Stimulated activated CD8-positive, alpha-beta memory T cell treated with anti-CD3 and anti-CD28 coated beads, Interleukin-4, amount 100 ng/mL, for 24 hours (primary cell): ENCODE results near the gene C11orf54.

Experiments
- DNase-seq: peaks from one replicate; pipeline ENCODE4 v3.0.0-alpha.2; 2020; ENCODE audit warnings: low read depth

The C11orf54 gene

DNA sequence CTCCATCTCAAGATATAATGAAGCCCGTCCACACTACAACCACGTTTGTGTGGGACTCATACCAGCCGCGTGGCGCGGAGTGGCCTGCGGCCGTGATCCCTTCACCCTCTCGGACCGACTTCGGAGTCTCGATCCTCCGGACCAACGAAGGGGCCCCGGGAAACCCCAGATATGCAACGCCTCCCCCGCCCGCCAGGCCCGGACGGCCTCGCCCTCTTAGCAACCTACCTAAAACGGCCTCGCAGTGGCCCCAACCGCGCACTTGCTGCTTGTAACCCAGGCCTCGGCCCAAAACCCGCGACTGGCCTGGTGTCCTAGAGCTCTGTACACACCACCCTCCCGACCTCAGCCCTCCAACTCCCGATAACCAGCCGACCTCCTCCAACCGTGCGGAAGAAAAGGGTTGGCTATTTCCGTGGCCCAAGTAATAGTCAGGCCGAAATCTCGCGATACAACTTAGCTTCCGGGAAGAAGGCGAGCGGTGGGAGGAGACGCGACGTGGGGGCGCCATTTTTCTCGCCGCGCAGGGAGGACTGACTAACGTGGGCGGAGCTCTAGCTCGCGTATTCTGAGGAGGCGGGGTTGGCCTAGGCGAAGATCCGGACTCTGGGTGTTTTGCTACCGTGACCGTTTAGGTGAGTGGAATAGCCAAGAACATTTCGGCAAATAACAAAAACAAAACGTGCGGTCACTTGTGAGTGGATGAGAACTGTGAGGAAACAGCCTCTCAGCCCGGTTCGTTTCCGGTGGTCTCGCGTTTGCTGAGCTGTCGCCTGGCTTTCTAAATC, at the start of gene C11orf54, which contains the start of gene TAF1D:
TSS of gene C11orf54 (plus strand) at position 579 of the 788 bp plus-strand sequence. CDS start 5,722 bp downstream, outside the sequence.
TSS of gene TAF1D (minus strand) at position 402 of the 788 bp plus-strand sequence. CDS start 2,191 bp downstream, outside the sequence.
- peak; percentile 88 for DNase-seq

DNA sequence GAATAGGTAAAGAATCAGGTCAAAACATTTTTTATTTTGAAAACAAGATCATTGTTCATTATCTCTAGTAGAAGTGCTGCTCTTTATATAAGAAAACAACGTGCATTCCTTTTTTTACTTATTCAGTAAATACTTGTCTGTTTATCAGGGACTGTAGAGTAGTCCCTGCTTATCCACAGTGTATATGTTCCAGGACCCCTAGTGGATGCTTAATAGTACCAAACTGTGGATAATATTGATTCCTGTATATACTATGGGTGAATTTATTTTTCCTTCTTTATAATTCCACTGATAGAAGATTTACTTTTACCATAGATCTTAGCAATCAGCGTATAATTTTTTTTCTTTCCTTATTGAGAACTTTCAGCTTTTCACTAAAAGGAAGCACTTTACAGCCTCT, 47.4 kb upstream of the C11orf54 start:
- no peak for DNase-seq

DNA sequence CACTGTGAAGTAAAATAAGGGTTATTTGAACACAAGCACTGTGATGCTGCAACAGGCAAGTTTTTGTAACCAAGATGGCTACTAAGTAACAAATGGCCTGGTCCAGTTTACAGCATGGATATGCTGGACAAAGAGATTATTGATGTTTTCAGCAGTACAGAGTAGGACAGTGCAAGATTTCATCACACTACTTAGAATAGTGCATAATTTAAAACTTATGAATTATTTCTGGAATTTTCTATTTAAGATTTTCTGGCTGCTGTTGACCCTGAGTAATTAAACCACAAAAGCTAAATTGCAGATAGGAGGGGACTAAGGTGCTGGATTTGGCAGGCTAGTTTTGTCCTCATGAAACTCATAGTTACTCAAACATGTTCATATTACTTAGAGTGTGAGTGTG, 46.9 kb upstream of the C11orf54 start:
- DNase-seq, result no peak

DNA sequence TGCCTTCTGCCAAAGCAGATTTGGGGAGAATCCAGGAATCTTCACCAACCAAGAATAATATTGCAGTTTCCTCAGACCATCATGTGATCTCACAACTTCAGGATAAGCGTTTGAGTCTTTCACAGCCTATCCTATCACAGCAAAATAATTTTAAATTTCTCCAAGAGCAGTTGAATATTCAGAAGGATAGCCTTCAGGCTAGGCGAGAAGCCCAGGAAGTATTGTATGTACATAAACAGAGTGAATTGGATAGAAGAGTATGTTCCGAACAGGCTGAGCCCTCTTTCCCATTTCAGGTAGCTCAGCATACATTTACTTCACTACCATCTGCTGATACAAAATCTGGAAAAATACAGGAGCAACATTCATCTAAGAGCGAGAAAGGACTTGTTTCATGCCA, 43.9 kb upstream of the C11orf54 start:
- no peak for DNase-seq

DNA sequence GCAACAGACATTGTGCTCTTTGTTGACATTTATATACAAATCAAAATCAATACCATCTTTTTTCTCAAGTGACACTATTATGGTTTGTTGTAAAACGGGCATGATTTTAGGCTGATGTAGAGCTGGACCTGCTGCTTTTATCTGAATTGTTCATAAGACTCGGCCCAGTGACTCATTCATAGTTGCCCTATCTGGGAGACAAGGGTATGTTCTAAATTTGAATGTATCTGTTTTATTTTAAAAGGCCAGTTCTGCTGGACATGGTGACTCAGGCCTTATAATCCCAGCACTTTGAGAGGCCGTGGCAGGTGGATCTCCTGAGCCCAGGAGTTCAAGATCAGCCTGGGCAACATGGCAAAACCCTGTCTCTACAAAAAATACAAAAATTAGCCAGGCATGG, 40.6 kb upstream of the C11orf54 start:
- DNase-seq, result no peak

DNA sequence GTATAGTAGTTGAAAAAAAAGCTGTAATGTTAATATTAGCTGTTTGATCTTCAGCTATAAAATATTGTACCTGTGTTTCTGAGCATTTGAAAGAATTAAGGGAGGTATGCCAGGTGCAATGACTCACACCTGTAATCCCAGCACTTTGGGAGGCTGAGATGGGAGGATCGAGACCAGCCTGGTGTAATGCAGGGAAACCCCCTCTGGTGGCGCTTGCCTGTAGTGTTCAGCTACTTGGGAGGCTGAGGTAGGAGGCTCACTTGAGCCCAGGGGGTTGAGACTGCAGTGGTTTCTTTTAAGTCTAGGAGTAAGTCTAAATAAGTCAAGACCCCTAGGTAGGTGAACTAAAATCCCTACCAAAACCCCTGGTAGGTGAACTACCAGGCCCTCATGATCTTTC, 37.2 kb upstream of the C11orf54 start:
- no peak for DNase-seq

DNA sequence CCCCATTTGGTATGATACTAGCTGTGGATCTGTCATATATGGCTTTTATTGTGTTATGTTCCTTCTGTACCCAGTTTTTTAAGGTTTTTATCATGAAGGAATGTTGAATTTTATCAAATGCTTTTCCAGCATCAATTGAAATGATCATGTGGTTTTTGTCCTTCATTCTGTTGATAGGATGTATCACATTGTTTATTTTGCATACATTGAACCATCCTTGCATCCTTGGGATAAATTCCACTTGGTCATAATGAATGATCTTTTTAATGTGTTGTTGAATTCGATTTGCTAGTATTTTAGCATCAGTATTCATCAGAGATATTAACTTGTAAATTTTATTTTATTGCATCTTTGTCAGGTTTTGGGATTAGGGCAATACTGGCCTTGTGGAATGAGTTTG, 31.2 kb upstream of the C11orf54 start:
- no peak for DNase-seq

DNA sequence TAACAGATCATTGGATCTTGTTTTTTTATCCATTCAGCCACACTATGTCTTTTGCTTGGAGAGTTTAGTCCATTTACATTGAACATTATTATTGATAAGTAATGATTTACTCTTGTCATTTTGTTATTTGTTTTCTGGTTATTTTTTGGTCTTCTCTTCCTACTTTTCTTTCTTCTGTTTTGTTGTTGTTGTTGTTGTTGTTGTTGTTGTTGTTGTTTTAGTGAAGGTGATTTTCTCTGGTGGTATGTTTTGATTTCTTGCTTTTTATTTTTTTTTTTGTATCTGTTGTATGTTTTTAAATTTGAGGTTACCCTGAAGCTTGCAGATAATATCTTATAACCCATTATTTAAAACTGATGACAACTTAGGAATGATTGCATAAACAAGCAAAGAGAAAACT, 28.8 kb upstream of the C11orf54 start:
- DNase-seq, result no peak

DNA sequence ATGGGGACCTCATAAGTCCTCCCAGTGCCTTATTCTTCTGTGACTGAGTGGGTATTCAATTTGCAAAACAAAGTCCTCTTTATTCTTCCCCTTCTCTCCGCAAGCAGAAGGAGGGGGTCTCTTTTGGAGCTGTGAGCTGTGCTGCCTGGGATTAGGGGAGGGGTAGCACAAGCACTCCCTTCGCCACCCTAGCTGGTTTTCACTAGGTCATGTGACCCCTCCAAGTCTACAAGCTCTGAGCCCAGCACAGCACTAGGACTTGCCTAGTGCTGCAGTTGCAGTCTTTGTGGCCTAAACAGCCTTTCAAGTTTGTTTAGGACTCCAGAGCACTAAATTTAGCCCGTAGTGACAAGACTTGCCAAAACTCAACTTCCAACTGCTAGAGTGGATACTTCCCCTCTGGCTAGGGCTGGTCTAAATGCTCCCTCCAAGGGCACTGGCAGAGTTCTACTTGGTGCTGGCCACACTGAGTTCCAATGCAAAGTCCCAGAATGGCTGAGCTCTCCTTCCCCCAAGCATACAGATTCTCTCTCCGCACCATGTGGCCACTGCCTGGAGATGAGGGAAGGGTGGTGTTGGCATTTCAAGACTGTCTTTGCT, 25.6 kb upstream of the C11orf54 start:
- DNase-seq, result no peak

DNA sequence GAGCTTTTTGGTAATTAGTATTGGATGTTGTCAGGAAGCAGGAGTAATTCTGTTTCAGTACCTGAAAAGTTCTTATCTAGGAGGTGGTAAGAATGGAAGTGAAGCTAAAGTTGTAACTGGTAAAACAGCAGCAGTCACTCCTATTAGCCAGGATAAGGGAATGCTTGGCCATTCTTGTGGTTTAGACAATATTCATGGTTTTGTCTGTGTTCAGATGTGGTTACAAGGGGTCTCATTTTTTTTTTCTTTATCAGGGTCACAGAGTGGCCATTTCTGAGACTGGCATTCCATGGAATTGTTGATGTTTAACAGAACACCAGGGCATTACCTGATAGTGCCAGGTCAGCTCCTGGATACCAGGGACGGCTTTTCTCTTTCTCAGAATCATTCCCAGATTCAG, 24.0 kb upstream of the C11orf54 start:
- DNase-seq, result no peak

DNA sequence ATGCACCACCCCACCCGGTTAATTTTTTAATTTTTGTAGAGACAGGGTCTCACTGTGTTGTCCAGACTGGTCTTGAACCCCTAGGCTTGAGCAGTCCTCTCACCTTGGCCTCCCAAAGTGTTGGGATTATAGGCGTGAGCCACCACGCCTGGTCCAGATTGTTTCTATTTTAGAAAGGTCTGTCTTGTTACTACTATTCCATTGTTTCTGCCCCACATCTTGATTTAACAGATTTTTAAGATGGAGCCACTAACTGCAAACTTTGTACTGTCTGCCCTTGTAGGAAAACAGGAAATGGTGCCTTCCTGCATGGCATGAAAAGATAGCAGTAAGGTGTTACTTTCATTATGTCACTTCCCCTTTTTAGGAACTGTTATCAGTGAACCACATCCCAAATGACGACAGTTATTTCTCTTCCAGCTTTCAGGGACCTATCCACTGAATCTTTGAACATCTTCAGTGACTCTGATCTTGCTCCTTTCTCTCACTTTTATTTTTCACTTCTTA, 23.4 kb upstream of the C11orf54 start:
- DNase-seq, result no peak

DNA sequence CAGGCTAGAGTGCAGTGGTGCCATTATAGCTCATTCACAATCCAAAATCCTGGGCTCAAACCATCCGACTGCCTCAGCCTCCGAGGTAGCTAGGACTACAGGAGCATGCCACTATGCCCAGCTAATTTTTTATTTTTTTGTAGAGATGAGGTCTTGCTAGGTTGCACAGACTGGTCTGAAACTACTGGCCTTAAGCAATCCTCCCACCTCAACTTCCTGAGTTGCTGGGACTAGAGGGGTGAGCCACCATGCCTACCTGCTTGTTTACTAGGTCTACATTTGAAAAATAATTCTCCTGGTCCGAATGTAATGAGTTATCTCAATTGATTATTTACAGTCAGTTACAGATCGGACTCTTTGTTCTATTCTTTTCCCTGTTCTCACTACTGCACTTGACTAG, 22.2 kb upstream of the C11orf54 start:
- no peak for DNase-seq

DNA sequence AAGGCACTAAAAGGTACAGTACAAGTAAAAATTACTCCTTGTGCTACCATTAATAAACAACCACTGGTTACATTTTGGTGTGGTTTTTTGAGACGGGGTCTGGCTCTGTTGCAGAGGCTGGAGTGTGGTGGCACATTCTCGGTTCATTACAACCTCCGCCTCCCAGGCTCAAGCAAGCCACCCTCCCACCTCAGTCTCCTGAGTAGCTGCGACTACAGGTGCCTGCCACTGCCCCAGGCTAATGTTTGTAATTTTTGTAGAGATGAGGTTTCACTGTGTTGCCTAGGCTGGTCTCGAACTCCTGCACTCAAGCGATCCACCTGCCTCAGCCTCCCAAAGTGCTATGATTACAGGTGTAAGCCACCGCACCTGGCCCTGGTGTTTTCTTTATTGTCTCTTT, 20.9 kb upstream of the C11orf54 start:
- DNase-seq, result no peak

DNA sequence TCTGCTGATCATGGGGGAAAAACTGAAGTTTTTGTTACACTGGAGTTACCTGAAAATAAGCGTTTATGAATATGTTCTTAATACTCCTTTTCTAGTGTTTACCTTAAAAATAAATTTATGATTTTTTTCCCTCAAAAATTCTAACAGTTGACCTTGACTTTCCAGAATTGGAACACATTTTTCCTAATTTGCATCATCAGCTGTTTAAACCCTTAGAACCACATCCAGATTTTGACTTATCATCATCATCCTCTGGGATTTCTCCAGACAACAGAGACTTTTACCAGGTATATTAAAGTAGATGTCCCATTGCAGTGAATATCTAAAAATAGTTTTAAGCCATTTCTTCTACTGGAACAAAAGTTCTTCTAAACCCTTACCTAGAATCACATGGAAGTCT, 17.4 kb upstream of the C11orf54 start:
- DNase-seq, result no peak

DNA sequence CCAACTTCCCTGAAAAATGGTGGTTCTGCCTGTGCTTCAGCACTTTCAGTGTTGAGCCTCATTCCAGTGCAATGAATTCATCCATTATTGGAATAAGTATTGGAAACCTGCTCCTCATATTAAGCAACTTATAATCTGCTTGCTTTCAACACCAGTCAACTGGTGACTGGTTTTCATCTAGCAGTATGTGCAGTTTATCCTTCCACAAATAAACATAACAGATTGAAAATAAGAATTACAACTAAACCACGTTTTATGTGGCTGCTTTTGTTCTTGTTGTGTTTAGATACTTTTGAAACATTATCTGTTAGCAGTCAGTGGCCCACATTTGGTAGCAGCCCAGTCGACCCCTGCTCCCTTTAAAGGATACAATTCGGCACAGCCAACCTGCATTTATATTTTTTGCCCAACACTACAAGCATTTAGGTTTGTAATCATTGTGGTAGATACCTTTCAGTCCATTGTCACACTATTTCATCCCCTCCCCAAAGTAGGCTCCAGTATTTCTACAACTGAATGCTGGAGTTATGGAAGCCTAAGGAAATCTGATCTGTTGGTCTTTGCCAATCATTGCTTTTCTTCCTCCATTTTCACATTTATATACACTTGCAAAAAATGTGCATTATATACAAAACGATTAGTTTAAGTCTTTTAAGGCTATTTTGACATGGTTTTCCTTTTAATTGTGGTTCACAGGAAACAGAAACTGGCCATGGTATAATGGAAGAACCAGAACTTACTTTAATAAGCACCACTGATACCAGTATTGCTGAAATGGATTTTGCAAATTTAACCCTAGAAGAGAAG, 13.3 kb upstream of the C11orf54 start:
- no peak for DNase-seq

DNA sequence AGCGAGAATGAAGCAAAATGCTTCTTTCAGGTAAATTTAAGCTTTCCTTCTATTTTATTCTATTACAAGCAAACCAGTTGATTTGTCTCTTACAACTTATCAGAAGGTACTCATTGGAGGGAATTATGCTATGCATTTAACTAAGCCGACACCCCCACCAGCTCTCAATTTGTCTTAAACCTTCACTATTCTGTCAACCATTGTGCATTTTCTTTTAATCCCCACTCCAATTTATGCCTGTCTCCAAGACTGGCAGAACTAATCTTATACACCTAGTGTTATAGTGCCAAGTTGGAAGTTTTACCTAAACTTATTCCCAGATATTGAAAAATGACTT, 12.7 kb upstream of the C11orf54 start:
- no peak for DNase-seq

DNA sequence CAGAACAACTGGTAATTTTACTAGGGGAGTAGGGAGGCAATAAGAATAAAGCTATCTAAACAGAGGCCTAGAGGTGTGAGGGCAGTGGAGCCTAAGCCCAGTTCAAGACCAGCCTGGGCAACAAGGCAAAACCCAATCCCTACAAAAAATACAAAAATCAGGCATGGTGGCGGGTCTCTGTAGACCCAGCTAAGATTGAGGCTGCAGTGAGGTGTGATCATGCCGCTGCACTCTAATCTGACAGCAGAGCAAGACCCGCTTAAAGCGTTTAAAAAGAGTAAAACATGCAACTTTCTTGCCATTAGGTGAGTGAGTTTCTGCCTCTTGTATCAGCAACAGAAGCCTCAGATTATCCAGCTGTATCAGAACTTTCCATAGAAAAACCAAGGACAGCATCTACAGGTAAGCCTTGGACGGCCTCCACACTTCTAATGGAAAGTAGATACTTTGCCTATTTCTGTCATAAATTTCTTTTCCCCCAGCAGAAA, 12.3 kb upstream of the C11orf54 start:
- no peak for DNase-seq

DNA sequence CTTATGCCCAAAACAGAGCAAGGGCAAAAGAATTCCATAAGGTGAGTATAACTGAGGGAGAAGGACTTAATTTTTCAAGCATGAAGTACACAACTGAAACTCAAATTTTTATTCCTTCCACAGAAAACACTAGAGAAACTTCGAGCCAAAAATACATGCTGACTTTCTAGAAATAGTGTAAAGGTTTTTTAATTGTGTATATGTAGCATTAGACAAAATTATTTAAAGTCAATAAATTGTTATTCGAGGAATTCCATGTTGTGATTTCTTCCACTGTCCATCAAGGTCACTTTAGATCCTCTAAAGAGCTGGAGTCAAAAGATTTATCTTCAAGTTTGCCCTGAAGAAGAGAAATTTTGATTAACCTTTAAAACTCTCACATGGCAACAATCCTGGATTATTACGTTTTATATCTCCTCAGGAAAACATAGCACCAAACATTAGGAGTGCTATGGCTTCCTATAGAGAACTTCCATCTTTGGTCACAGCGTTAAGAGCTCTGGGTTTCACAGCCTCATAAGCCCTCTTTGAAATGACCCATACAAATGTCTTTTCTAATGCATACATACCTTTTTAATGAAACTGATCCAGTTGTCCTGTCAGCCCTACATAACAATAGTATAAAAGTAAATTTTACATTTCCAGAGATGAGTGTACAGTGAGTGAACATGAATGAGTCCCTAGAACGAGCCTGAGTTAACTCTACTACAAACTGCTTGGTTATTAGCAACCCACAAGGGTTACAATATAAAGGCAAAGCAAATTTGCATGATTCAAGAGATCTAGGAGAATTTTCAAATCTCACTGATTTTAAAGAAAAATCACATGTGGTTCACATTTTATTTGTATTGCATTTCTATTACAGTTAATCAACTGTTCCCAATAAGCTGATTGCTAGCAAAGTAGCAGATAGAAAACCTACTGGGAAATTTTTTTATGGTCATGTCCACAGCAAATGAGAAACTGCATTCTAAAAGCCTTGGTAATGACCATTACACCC, 11.1 kb upstream of the C11orf54 start:
- DNase-seq, result no peak

DNA sequence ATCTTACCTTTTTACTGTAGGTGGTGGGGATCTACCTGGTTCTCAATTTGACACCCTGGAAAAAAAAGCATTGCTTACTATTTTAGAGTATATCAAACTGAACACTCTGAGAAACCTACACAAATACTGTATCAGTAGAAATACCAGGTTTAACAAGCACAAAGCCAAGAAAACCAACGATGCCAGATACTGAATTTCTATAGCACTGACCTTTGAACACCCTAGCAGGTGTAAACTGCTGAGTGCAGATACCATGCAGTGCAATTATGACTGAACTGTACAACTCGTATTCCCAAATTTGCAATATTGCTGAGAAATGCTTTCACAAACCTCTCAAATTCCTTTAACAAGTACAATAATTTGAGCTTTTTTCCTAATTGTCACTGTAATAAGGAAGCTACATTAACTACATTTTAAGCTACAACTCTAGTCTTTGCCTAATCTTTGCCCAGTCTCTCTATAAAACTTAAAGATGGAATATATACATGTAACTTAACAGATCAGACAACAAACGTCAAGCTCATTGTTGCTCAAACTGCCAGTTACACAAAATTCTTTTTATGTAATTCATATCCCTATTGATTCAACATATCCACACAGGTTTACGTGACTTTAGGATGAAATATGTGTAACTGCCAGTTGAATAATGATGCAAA, 9.1 kb upstream of the C11orf54 start:
- DNase-seq, result no peak

DNA sequence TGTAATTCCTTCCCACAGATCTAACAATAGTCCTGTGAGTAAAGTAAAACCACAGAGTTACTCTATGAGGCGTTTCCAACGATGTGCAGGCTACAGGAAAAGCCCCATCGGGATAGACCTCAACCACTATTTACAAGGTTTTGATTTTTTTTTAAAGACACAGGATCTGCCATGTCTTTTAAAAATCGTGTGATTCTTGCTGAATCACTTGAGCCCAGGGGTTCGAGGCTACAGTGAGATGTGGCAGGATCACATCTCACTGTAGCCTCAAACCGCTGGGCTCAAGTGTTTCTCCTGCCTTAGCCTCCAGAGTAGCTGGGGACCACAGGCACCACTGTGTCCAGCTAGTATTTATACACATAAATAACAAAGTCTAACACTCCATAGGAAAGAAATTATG, 8.0 kb upstream of the C11orf54 start:
- DNase-seq, result no peak
